ENCODE data around the gene TENM4. TPM values are rescaled to one million over a fixed set of nuclear protein-coding genes. Genes with fewer than 3 reads are reported as not detected.

The TENM4 gene
- total RNA-seq, 1 experiment from 2014 or later: 25.0 TPM

DNA sequence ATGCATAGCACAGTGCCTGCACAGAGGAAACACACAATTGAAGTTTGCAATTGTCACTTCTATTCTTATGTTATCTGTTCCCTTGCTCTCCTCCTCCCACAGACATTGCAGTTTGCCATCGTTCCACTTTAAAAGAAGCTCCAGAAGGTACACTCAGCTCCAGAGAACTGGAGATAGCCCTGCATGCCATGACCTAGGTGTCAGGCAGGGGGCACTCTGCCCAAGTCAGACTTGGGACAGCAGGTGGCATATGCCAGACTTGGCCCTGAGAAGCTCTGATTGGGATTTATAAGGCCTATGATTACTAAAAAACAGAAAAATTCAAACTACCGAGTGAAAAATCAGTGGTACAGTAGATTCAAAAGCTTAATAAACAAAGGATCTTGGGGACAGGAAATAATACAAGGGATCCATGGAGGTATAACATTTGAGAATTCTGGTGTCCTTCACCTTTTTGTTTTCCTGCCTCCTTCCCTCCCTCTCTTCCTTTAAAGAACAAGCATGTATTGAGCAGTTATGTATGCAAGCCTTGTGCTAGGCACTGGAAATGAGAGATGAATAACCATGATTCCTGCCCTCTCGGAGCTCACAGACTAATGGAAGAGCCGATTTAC is 40.0 kb downstream of the TENM4 start:
- Mint-ChIP-seq H3K4me3 (no peak overlapping the region), H3K9me3 (no peaks in the 10 kb centered on the region), H3K36me3 (no peaks in the 10 kb centered on the region), H3K27me3 (ENCODE audit: low read depth) (no peaks in the 10 kb centered on the region), H3K4me1 (peaks cover 5% of the 10 kb centered on the region), H3K27ac (no peak overlapping the region)
- POLR2A ChIA-PET: interaction anchor here (0.6 to 1.1 kb wide), 3 partner anchors 9 to 39 kb away, joined by 3 to 14 read pairs (median 5); no protein-coding TSS in a partner anchor
- CTCF ChIA-PET: interaction anchor here (0.6 to 2.6 kb wide), 66 partner anchors 8 to 1893 kb away, joined by 3 to 42 read pairs (median 4); partner anchors contain the start of gene TENM4
- DNase-seq (ENCODE audit: low spot score) (peak; percentile 72), ATAC-seq (peak; percentile 98)
- TF ChIP-seq, protein P1, sequence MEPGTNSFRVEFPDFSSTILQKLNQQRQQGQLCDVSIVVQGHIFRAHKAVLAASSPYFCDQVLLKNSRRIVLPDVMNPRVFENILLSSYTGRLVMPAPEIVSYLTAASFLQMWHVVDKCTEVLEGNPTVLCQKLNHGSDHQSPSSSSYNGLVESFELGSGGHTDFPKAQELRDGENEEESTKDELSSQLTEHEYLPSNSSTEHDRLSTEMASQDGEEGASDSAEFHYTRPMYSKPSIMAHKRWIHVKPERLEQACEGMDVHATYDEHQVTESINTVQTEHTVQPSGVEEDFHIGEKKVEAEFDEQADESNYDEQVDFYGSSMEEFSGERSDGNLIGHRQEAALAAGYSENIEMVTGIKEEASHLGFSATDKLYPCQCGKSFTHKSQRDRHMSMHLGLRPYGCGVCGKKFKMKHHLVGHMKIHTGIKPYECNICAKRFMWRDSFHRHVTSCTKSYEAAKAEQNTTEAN (CRISPR knock-in tag; IDR thresholded peaks at IDR 0.05): no peak
- TF ChIP-seq, protein P2, sequence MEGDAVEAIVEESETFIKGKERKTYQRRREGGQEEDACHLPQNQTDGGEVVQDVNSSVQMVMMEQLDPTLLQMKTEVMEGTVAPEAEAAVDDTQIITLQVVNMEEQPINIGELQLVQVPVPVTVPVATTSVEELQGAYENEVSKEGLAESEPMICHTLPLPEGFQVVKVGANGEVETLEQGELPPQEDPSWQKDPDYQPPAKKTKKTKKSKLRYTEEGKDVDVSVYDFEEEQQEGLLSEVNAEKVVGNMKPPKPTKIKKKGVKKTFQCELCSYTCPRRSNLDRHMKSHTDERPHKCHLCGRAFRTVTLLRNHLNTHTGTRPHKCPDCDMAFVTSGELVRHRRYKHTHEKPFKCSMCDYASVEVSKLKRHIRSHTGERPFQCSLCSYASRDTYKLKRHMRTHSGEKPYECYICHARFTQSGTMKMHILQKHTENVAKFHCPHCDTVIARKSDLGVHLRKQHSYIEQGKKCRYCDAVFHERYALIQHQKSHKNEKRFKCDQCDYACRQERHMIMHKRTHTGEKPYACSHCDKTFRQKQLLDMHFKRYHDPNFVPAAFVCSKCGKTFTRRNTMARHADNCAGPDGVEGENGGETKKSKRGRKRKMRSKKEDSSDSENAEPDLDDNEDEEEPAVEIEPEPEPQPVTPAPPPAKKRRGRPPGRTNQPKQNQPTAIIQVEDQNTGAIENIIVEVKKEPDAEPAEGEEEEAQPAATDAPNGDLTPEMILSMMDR (IDR thresholded peaks at IDR 0.05): peak; percentile 82

DNA sequence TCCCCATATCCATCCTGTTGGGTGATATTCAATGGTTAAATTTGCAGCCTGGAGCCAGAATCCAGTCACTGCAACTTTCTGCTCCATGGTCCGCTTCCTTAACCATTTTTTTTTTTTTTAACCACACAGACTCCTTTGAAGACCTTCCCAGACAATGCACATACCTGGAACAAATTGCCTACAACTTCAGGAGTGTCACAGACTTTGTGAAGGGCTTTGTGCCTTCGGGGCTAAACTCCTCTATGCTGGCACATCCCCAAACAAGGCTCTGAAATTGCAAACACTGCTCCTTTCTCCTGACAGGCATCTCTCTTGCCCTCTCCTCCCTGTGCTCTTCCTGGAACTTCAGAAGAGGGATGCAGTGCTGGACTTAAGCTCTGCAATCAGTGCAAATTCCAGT is 40.6 kb downstream of the TENM4 start:
- Mint-ChIP-seq H3K9me3 (no peaks in the 10 kb centered on the region), H3K27ac (no peak overlapping the region), H3K4me1 (peaks cover 10% of the 10 kb centered on the region), H3K27me3 (ENCODE audit: low read depth) (no peaks in the 10 kb centered on the region), H3K4me3 (no peak overlapping the region), H3K36me3 (no peaks in the 10 kb centered on the region)
- no peak for ATAC-seq
- no peak for DNase-seq (ENCODE audit: low spot score)
- CTCF ChIA-PET: interaction anchor here (0.6 to 2.6 kb wide), 61 partner anchors 9 to 1893 kb away, joined by 3 to 42 read pairs (median 4); partner anchors contain the start of gene TENM4
- TF ChIP-seq CREB1 (CRISPR knock-in tag; IDR thresholded peaks at IDR 0.05) (no peak), ZNF121 (CRISPR knock-in tag; IDR thresholded peaks at IDR 0.05) (no peak)
- TF ChIP-seq, protein P3, sequence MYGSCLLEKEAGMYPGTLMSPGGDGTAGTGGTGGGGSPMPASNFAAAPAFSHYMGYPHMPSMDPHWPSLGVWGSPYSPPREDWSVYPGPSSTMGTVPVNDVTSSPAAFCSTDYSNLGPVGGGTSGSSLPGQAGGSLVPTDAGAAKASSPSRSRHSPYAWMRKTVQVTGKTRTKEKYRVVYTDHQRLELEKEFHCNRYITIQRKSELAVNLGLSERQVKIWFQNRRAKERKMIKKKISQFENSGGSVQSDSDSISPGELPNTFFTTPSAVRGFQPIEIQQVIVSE (CRISPR knock-in tag; IDR thresholded peaks at IDR 0.05; ENCODE audit: borderline replicate concordance): no peak
- TF ChIP-seq, protein P1 (CRISPR knock-in tag; IDR thresholded peaks at IDR 0.05): no peak
- TF ChIP-seq, protein P4, sequence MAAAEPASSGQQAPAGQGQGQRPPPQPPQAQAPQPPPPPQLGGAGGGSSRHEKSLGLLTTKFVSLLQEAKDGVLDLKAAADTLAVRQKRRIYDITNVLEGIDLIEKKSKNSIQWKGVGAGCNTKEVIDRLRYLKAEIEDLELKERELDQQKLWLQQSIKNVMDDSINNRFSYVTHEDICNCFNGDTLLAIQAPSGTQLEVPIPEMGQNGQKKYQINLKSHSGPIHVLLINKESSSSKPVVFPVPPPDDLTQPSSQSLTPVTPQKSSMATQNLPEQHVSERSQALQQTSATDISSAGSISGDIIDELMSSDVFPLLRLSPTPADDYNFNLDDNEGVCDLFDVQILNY (CRISPR knock-in tag; IDR thresholded peaks at IDR 0.05): no peak
- POLR2A ChIA-PET: interaction anchor here (0.6 to 1.1 kb wide), 3 partner anchors 10 to 39 kb away, joined by 3 to 14 read pairs (median 5); no protein-coding TSS in a partner anchor

- ChIA-PET POLR2A (no interaction called here), CTCF (no interaction called here)
- Mint-ChIP-seq H3K9me3 (no peaks in the 10 kb centered on the region), H3K36me3 (no peaks in the 10 kb centered on the region), H3K27me3 (ENCODE audit: low read depth) (no peaks in the 10 kb centered on the region), H3K27ac (no peak overlapping the region), H3K4me3 (no peak overlapping the region), H3K4me1 (peaks cover 35% of the 10 kb centered on the region)
- ATAC-seq (no peak), DNase-seq (ENCODE audit: low spot score) (no peak)
- TF ChIP-seq, protein P5, sequence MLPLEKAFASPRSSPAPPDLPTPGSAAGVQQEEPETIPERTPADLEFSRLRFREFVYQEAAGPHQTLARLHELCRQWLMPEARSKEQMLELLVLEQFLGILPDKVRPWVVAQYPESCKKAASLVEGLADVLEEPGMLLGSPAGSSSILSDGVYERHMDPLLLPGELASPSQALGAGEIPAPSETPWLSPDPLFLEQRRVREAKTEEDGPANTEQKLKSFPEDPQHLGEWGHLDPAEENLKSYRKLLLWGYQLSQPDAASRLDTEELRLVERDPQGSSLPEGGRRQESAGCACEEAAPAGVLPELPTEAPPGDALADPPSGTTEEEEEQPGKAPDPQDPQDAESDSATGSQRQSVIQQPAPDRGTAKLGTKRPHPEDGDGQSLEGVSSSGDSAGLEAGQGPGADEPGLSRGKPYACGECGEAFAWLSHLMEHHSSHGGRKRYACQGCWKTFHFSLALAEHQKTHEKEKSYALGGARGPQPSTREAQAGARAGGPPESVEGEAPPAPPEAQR (CRISPR knock-in tag; IDR thresholded peaks at IDR 0.05): no peak
- no peak for TF ChIP-seq CBFB (CRISPR knock-in tag; IDR thresholded peaks at IDR 0.05; ENCODE audit: low read depth)
- TF ChIP-seq ZNF416 (CRISPR knock-in tag; IDR thresholded peaks at IDR 0.05): no peak
- TF ChIP-seq, protein P3 (CRISPR knock-in tag; IDR thresholded peaks at IDR 0.05; ENCODE audit: borderline replicate concordance): no peak
- TF ChIP-seq GRHL2 (CRISPR knock-in tag; IDR thresholded peaks at IDR 0.05; ENCODE audit: insufficient replicate concordance, severe bottlenecking): no peak
- no peak for TF ChIP-seq ATF1 (CRISPR knock-in tag; IDR thresholded peaks at IDR 0.05)
- TF ChIP-seq ESRRA (CRISPR knock-in tag; IDR thresholded peaks at IDR 0.05; ENCODE audit: borderline replicate concordance): no peak
- no peak for TF ChIP-seq HMGA2 (CRISPR knock-in tag; IDR thresholded peaks at IDR 0.05)
- TF ChIP-seq IRF2 (CRISPR knock-in tag; IDR thresholded peaks at IDR 0.05; ENCODE audit: borderline replicate concordance, low read depth): no peak
- TF ChIP-seq, protein P2 (IDR thresholded peaks at IDR 0.05): no peak
- TF ChIP-seq, protein P6, sequence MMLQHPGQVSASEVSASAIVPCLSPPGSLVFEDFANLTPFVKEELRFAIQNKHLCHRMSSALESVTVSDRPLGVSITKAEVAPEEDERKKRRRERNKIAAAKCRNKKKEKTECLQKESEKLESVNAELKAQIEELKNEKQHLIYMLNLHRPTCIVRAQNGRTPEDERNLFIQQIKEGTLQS (CRISPR knock-in tag; conservative IDR thresholded peaks at IDR 0.05): no peak
- TF ChIP-seq RELA (CRISPR knock-in tag; IDR thresholded peaks at IDR 0.05; ENCODE audit: borderline replicate concordance): no peak
- TF ChIP-seq, protein P4 (CRISPR knock-in tag; IDR thresholded peaks at IDR 0.05): no peak
- no peak for TF ChIP-seq ZNF671 (CRISPR knock-in tag; IDR thresholded peaks at IDR 0.05)
Observed at GRCh38 chr11:79397252-79397651, 43.6 kb downstream of the TENM4 start.

Data from WTC11 (cell line).